ENCODE results near the gene TEX9. TPM values are rescaled to one million over a fixed set of nuclear protein-coding genes. Genes with fewer than 3 reads are reported as not detected.
A peak's percentile ranks its signal among the peaks of the same experiment; 100 is the strongest.
"Not testable (repeated sequence)": the region's sequence is repeated elsewhere in the genome, so short reads cannot be mapped to it uniquely, and the experiment has no call there.

Gene TEX9
- total RNA-seq (ENCODE audit: unreplicated experiment), result 6.1 TPM
- long read RNA-seq, partial matches to known transcripts, result 1 of 1 reads
- long read RNA-seq, other reads (novel, unspliced or antisense), result 0 of 1 reads

DNA sequence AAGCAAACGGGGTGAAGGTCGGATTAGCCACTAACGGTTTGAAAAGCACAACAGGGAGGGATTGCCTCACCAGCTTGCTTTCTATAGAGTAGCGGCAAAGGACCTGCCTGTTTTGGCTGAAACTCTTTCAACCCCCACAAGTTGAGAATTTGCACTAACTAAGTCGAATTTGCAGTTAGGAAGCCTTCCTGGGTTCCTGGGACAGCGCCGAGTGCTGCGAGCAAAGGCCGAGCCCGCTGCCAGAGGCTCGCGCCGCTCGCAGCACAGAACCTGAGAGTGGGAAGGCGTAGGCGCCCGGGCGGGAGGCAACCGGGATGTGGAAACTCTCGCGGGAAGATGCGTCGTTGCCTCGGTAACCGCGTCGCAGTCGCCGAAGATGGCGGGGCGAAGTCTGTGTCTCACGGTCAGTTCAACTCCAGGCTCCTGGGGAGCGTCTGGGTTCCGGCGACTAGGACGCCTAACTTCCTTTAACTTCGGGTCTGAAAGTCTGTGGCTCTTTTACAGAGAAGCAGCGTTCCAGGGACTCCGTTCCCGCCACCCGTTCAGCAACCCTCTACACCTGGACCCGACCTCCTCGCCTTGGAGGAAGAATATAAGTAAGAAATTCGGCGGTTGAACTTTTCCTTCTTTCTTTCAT, at the start of gene TEX9:
Gene TEX9, plus strand, starts transcription at position 352 of the 637 bp plus-strand sequence. Its CDS starts 25 bp downstream, at position 377.
- peak; percentile 88 for DNase-seq
- Mint-ChIP-seq H3K4me3 (ENCODE audit: unreplicated experiment) (peak within 1 kb of the TSS; percentile 89), H3K36me3 (ENCODE audit: unreplicated experiment) (no peaks in the 10 kb centered on the region), H3K27me3 (ENCODE audit: unreplicated experiment) (no peaks in the 10 kb centered on the region), H3K27ac (ENCODE audit: unreplicated experiment) (peak within 1 kb of the TSS; percentile 77), H3K9me3 (ENCODE audit: unreplicated experiment) (peaks cover 5% of the 10 kb centered on the region), H3K4me1 (ENCODE audit: low read depth, unreplicated experiment) (peaks cover 8% of the 10 kb centered on the region)
- TF ChIP-seq, protein P1, sequence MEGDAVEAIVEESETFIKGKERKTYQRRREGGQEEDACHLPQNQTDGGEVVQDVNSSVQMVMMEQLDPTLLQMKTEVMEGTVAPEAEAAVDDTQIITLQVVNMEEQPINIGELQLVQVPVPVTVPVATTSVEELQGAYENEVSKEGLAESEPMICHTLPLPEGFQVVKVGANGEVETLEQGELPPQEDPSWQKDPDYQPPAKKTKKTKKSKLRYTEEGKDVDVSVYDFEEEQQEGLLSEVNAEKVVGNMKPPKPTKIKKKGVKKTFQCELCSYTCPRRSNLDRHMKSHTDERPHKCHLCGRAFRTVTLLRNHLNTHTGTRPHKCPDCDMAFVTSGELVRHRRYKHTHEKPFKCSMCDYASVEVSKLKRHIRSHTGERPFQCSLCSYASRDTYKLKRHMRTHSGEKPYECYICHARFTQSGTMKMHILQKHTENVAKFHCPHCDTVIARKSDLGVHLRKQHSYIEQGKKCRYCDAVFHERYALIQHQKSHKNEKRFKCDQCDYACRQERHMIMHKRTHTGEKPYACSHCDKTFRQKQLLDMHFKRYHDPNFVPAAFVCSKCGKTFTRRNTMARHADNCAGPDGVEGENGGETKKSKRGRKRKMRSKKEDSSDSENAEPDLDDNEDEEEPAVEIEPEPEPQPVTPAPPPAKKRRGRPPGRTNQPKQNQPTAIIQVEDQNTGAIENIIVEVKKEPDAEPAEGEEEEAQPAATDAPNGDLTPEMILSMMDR (IDR thresholded peaks at IDR 0.05; ENCODE audit: partially characterized antibody, unreplicated experiment), result no peak

DNA sequence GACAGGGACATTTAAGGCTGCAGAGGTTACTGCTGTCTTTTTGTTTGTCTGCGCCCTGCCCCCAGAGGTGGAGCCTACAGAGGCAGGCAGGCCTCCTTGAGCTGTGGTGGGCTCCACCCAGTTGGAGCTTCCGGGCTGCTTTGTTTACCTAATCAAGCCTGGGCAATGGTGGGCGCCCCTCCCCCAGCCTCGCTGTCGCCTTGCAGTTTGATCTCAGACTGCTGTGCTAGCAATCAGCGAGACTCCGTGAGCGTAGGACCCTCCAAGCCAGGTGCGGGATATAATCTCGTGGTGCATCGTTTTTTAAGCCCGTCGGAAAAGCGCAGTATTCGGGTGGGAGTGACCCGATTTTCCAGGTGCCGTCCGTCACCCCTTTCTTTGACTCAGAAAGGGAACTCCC, 48.7 kb upstream of the TEX9 start:
- not testable (repeated sequence) for H3K27ac Mint-ChIP-seq (ENCODE audit: unreplicated experiment); H3K9me3 Mint-ChIP-seq (ENCODE audit: unreplicated experiment); DNase-seq; H3K27me3 Mint-ChIP-seq (ENCODE audit: unreplicated experiment); H3K4me3 Mint-ChIP-seq (ENCODE audit: unreplicated experiment); H3K4me1 Mint-ChIP-seq (ENCODE audit: low read depth, unreplicated experiment)
- peaks cover 13% of the 10 kb centered on the region for H3K36me3 Mint-ChIP-seq (ENCODE audit: unreplicated experiment)

- Mint-ChIP-seq H3K27ac (ENCODE audit: unreplicated experiment) (no peak overlapping the region), H3K27me3 (ENCODE audit: unreplicated experiment) (no peaks in the 10 kb centered on the region), H3K9me3 (ENCODE audit: unreplicated experiment) (peaks cover 3% of the 10 kb centered on the region), H3K4me3 (ENCODE audit: unreplicated experiment) (no peak overlapping the region), H3K4me1 (ENCODE audit: low read depth, unreplicated experiment) (peaks cover 2% of the 10 kb centered on the region), H3K36me3 (ENCODE audit: unreplicated experiment) (peaks cover 13% of the 10 kb centered on the region)
- TF ChIP-seq, protein P1 (IDR thresholded peaks at IDR 0.05; ENCODE audit: partially characterized antibody, unreplicated experiment), result no peak
- DNase-seq, result no peak
These were observed 44.9 kb upstream of the TEX9 start for GRCh38 chr15:56320316-56320715.

GRCh38 chr15:56320861-56321260, 44.4 kb upstream of the TEX9 start:
- peaks cover 2% of the 10 kb centered on the region for H3K4me1 Mint-ChIP-seq (ENCODE audit: low read depth, unreplicated experiment)
- TF ChIP-seq, protein P1 (IDR thresholded peaks at IDR 0.05; ENCODE audit: partially characterized antibody, unreplicated experiment), result no peak
- H3K27ac Mint-ChIP-seq (ENCODE audit: unreplicated experiment), result no peak overlapping the region
- no peak for DNase-seq
- no peak overlapping the region for H3K4me3 Mint-ChIP-seq (ENCODE audit: unreplicated experiment)
- H3K36me3 Mint-ChIP-seq (ENCODE audit: unreplicated experiment), result peaks cover 13% of the 10 kb centered on the region
- H3K9me3 Mint-ChIP-seq (ENCODE audit: unreplicated experiment), result peaks cover 3% of the 10 kb centered on the region
- H3K27me3 Mint-ChIP-seq (ENCODE audit: unreplicated experiment), result no peaks in the 10 kb centered on the region

- Mint-ChIP-seq H3K4me3 (ENCODE audit: unreplicated experiment) (no peak overlapping the region), H3K36me3 (ENCODE audit: unreplicated experiment) (peaks cover 8% of the 10 kb centered on the region), H3K27me3 (ENCODE audit: unreplicated experiment) (no peaks in the 10 kb centered on the region), H3K27ac (ENCODE audit: unreplicated experiment) (no peak overlapping the region), H3K4me1 (ENCODE audit: low read depth, unreplicated experiment) (peaks cover 2% of the 10 kb centered on the region), H3K9me3 (ENCODE audit: unreplicated experiment) (no peaks in the 10 kb centered on the region)
- TF ChIP-seq, protein P1 (IDR thresholded peaks at IDR 0.05; ENCODE audit: partially characterized antibody, unreplicated experiment), result no peak
- no peak for DNase-seq
These were observed 42.8 kb upstream of the TEX9 start for GRCh38 chr15:56322444-56322843.

Data from glutamatergic neuron (in vitro differentiated cells).